Astrocyte of the cerebellum (primary cell): Measurements from ENCODE around the gene FIBCD1.

ENCODE experiments used
- DNase-seq: peaks from one replicate; pipeline ENCODE4 v3.0.0-alpha.2; 2011; ENCODE audit warnings: low read depth
- H3K4me3 ChIP-seq: 2 replicates; pipeline ENCODE4 v1.5.1; 2011; ENCODE audit warnings: mild to moderate bottlenecking, low read depth, low read length, moderate library complexity
- CTCF ChIP-seq: IDR thresholded peaks from 2 replicates; pipeline ENCODE4 v1.5.1; 2012; ENCODE audit warnings: low read length, low read depth, moderate library complexity, mild to moderate bottlenecking; ENCODE audit errors: missing control alignments
- in situ Hi-C: cut with HindIII; loops from 2 replicates; pipeline ENCODE4 v1.10.0; 2017; ENCODE audit warnings: low sequenced_read_pairs

The FIBCD1 gene

GRCh38 chr9:130946766-130947617 is 7.9 kb upstream of the FIBCD1 start:
- no peak overlapping the region for H3K4me3 ChIP-seq
- in situ Hi-C loops = no loop called here
- no peak for DNase-seq
- TF ChIP-seq CTCF = no peak

- H3K4me3 ChIP-seq = no peak overlapping the region
- no peak for TF ChIP-seq CTCF
- DNase-seq = no peak
- in situ Hi-C loops = no loop called here
Observed at GRCh38 chr9:130945173-130945572, 6.1 kb upstream of the FIBCD1 start.

GRCh38 chr9:130944510-130945058 is 5.5 kb upstream of the FIBCD1 start:
- in situ Hi-C loops = no loop called here
- no peak overlapping the region for H3K4me3 ChIP-seq
- TF ChIP-seq CTCF = no peak
- DNase-seq = no peak

- in situ Hi-C loops = no loop called here
- TF ChIP-seq CTCF = no peak
- DNase-seq = no peak
- no peak overlapping the region for H3K4me3 ChIP-seq
Observed at GRCh38 chr9:130943777-130944176, 4.7 kb upstream of the FIBCD1 start.

GRCh38 chr9:130943221-130943620 is 4.2 kb upstream of the FIBCD1 start:
- in situ Hi-C loops = no loop called here
- no peak for DNase-seq
- no peak overlapping the region for H3K4me3 ChIP-seq
- TF ChIP-seq CTCF = no peak

- DNase-seq = no peak
- no peak for TF ChIP-seq CTCF
- in situ Hi-C loops = no loop called here
- H3K4me3 ChIP-seq = no peak overlapping the region
Observed at GRCh38 chr9:130942679-130943078, 3.6 kb upstream of the FIBCD1 start.
